Activated CD4-positive, alpha-beta T cell treated with anti-CD3 and anti-CD28 coated beads, Interleukin-2, Interleukin-4, amounts not matched to agents 100 ng/mL and 50 ng/mL, durations not matched to agents 16 hours and 8 hours (primary cell): ENCODE results near the gene KRT37.
"Not testable (repeated sequence)": the region's sequence is repeated elsewhere in the genome, so short reads cannot be mapped to it uniquely, and the experiment has no call there.

Experiments used
- DNase-seq: peaks from one replicate; pipeline ENCODE4 v3.0.0-alpha.2; 2020; ENCODE audit warnings: low spot score

Gene KRT37

DNA sequence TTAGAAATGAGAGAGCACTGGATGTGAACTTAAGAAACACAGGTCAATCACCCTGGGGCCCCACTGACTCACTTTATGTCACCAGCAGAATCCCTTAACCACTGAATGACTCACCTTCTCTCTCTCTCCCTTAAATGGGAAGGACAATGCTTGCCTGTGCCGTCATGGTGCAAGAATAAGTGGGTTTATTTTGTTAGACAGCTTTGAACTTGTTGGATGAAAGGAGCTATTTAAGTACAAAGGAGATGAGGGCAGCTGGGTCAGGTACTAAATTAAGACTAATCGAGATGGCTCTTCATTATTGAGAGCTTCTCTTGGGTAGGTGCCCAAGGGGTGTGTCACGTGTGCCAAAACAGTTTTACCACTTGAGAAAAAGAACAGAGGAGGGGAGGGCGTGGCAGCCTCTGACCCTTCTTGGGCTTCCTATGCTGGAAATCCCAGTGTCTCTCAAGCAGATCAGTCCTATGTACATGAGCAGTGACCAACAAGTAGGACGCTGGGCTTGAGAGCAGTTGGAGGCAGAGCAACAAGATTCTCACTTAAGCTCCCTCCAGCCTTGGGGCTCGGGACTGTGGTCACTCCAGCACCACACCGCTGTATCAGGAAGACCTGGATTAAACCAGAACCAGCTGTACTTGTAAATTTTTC, 20.2 kb downstream of the KRT37 start:
- DNase-seq: peak; percentile 69

DNA sequence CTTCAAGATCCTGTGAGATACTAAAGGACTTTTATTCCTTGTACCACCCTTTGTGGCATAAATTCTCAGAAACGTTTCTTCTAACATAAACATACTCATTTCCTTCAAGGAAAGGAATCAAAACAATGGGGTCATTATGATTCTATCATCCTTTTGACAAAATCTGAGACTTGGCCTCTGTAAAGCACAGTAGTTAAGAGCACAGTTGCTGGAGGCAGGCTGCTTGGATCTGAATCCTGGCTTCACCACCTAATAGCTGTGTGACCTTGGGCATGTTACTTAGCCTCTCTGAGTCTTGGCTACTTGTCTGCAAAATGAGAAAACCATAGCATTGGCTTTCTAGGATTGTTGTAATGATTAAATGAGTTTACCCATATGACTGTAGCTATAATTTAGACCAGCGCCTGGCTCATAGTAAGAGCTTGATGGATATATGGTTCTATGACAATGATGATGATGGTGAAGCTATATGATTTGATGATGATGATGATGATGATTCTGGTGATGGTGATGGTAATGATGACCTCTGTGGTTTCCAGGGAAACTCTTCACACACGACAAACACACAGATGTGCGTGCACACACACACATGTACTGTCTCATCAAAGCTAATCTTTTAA, 20.9 kb downstream of the KRT37 start:
- DNase-seq: no peak

DNA sequence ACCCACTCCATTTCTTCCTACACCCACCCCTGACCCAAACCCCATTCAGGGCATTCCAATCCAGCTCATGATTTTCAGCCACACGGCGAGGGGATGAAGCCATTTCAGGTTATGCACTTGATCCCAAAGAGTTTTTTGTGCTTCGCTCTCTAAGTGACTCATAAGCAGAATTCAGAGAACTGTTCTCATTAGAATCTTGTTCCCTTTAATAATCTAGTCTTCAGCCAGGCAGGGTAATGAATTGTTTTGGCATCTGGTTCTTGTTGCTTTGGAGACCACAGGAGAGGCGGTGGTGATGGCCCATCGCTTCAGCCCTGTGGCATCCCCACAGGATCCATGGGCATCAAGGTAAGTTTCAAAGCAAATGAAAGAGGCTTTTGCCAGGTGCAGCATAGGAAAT, 22.2 kb downstream of the KRT37 start:
- no peak for DNase-seq

DNA sequence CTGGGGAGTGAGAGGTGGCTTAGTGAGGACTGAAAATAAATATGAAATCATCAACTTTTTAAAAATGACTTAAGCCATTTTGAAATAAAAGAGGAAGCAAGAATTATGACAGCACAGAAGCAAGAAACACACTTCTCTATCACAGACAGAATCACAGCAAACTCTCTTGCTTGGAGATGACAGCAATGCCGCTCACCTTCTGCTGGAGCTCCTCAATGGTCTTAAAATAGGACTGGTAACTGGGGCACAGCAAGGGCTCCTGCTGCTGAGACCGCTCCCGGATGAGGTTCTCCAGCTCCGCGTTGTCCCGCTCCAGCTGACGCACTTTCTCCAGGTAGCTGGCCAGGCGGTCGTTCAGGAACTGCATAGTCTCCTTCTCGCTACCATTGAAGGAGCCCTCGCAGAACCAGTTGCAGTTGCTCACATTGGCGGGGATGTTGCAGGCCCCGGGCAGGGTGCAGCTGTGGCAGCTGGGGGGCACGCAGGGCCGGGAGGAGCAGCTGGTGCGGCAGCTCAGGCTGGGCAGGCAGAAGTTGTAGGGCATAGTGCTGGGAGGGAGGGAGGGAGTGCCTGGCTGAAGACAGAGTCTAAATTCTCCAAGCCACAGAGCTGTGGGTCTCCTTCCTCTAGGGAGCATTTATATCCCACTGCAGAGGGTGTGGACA, 27.3 kb downstream of the KRT37 start, which contains the start of gene KRT31:
Gene KRT31 (minus strand): TSS at position 613 of the 665 bp plus-strand sequence. CDS start 69 bp downstream, at position 544.
- DNase-seq: no peak

DNA sequence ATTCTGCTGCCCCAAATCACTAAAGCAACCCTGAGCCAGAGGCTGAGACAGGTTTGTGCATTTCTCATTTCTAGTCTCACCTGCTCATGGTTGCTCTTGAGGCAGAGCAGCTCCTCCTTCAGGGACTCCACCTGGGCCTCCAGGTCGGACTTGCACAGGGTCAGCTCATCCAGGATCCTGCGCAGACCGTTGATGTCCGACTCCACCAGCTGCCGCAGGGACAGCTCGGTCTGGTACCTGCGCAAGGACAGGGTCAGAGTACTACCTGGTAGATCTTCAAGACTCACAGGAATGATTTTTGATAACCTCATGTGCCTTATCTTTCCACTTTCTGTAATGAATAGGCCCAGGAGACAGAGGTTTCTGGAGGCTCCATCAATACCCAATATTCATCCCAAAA, 28.0 kb downstream of the KRT37 start:
- DNase-seq: no peak

DNA sequence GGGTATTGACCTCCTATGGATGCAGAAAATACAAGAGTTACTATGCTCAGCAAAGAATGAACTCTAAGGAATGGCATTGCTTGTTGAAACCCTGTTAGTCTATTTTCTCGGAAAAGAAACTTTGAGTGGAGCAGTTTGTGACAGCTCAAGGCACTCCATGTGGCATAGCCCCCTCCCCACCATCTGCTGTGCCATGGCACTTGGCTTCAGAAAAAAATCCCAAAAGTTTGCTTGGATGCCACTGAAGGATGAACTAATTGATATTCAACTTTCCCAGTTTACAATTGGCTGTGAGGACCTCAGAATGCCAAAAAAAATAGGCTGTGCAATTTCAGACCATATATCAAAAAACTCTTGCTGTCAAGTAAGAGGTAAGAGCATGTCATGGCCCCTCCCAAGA, 28.8 kb downstream of the KRT37 start:
- no peak for DNase-seq

DNA sequence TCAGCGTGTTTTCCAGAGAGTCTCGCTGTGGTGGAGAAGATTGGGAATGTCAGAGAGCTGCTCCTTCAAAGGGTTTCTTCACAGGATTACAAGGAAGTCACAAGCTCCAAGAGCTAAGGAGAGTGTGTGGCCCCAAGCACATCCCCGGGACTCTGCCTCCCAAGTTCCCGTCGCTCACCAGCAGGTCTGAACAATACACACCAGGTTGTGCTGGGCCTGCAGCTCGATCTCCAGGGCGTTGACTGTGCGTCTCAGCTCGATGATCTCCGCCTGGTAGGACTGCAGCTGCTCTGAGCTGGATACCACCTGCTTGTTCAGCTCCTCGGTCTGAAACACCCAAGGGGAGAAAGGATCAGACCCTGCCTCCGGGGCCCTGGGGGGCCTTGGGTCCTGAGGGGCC, 29.3 kb downstream of the KRT37 start:
- not testable (repeated sequence) for DNase-seq

DNA sequence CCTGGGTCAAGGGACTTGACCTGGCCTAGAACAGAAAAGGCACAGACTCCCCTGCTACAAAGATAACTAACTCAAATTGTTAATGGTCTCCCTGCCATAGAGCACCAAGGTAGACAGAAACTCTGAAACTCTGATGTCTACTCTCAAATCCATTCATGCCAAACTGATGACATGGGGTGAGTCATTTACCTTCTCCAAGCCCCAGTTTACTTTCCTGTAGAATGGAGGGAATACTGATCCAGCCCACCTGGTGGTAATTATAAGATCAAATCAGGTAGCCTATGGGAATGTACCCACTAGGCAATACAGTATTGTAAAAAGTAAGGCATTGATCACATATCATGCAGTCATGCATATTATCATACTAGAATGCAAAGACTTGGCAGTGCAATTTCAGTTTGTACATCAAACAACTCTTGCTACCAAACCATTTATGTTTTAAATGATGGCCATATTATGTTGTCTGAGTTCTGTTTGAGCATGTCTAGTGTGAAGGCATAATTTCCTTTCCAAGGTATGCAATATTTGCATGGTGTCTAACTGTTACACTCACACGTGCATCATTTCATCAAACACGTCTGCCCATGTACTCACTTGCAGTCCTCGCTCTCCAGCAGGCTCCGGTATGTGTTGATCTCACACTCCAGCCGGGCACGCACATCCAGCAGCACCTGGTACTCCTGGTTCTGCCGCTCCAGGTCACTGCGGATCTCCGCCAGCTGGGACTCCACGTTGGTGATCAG, 30.0 kb downstream of the KRT37 start:
- no peak for DNase-seq

DNA sequence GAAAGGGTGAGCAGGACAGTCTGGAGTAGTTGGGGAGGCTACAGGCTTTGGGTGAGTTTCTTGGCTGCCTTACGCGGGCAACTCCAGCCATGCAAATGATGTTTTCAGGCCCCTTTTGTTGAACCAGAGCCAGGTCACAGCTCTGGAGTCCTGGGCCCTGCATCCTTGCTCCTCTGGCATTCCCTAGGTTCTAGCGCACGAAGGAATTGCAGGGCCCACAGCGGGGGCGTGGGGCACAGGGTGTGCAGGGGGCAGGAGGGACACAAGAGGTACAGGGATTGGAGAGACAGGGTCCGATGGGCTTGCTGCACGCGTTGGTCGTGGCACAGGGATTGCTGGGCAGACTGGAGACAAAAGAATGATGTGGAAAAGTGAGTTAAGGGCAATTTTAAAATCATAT, 30.6 kb downstream of the KRT37 start:
- no peak for DNase-seq

DNA sequence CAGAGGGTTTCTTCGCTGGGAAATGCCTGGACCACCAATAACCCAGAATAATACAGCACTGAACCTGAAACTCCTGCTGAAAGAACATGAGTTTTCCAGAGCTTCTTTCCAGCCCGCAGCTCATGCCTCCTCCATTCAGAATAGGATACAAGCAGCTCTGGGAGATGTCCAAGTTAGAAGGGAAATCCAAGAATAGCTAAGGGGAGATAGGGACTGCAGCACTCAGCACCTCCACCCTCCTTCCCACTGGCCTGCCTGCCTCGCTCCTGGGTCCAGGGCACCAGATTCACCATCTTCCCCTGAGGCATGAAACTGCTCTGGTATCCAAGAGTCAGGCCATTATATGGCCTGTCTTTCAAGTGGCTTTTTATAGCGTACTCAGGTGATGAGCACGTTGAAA, 31.1 kb downstream of the KRT37 start:
- no peak for DNase-seq

DNA sequence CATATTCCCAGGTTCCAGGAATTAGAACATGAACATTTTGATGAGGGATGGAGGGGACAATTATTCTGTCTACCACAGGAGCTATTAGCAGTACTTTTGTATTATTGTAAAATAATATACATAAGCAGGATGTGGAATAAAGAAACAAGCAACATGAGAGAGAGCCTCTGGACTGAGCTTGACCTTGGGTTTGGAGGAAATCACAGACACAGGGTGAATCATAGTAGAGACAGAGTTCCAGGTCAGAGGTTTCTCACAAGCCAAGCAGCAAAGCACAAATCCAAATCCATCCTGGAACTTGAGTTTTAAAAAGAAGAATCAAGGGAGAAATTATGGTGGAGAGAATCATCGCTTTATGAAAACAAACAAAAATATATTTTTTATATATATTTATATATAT, 32.1 kb downstream of the KRT37 start:
- DNase-seq: no peak

DNA sequence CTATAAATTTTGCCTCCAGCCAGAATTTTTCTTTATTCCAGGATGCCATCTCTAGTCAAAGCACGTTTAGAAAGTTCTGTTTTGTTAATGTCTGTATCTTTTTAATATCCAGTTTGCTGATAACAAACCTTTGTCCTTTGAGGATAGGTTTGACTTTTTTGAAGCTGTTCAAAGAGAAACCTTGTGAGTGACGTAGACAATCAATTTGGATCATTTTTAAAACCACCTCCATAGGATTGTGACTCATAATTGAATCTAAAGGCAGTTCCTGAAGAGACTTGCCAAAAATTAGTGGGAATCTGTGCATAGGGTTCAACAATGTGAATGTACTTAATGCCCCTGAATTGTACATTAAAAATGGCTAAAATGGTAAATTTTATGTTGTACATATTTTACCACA, 32.9 kb downstream of the KRT37 start:
- no peak for DNase-seq

DNA sequence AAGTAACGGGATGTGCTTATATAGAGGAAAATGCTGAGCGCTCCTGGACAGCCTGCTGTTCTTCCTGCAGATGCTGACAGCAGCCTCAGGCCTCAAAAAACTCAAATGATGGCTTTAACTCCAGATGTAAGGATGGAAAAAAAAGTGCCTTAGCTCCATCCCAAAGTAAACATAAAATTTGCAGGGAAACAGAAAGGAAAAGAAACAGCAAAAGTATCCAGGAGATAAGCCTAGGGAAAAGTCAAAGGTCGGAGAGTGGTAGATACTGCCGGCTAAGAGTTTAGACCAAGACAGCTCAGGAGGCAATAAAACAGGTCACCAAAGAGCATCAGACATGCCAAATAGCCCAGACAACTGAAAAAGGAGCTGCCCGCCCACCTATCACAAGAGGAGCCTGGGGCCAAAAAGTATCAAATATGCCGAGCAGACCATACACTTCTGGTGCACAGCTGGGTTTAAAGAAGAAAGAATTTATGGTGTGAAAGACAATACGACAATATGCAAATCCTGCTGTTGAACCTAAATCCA, 33.9 kb downstream of the KRT37 start:
- no peak for DNase-seq

DNA sequence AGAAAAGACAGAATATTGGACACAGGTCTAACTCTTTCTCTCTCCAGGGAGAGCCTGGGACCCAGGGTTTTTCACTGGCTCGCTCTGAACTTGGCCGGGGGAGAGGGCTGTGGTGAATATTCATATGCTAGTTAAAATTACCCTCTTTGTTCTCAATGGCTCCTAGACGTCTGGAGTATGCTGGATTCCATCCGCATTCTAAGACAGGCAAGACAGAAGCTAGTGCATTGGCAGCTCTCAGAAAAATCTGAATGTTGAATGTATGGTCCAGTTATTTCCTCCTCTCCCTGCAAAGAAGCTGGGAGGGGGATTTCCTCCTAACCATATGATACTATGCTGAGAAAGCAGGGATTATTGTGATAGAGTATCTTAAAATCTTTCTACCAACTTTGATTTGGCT, 36.7 kb downstream of the KRT37 start:
- no peak for DNase-seq

DNA sequence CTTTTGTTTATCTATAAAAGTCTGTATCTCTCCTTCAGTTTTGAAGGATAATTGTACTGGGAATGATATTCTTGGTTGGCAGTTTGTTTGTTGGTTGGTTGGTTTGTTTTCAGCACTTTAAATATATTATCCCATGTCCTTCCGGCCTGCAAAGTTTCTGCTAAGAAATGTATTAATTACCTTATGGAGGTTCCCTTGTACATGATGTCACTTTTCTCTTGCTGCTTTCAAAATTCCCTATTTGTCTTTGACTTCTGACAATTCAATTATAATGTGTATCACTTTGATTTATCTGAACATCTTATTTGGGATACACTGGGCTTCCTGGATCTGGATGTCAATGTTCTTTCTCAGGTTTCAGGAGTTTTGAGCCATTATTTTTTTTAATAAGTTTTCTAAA, 38.2 kb downstream of the KRT37 start:
- no peak for DNase-seq

DNA sequence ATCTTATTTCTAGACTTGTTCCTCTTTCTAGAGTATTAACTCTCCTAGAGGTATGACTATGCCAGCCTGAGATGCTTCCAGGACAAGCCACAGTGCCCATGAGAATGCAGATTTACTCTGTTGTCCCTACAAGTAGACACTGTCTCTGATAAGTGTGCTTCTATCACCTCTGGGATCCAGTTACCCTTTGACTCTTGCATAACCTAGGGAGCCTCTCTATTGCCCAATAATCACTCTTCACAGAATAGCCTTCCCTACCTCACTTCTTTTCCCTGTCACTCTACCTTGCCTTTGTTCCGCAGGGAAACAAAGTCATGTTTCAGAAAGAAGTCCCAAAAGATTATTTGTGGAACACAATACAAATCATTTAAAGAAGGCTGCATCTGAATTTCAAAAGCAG, 40.7 kb downstream of the KRT37 start:
- no peak for DNase-seq

DNA sequence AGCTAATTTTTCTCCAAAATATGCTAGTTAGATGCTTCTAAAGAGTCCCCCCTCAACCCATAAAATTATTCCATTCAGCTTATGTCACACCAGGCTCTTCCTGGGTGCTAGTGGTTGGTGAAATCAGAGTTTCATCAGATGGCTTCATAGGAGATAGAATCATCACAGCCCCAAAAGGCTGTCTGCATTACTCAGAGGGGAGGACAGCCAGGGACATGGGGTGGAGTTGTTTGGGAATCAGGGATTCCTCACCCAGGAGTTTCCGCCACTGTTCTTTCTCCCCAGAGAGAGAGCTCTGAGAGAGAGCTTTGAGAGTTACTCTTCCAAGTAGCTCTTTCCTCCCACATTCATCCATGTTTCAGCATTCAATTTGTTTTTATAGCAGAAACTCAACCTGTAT, 42.0 kb downstream of the KRT37 start:
- no peak for DNase-seq

DNA sequence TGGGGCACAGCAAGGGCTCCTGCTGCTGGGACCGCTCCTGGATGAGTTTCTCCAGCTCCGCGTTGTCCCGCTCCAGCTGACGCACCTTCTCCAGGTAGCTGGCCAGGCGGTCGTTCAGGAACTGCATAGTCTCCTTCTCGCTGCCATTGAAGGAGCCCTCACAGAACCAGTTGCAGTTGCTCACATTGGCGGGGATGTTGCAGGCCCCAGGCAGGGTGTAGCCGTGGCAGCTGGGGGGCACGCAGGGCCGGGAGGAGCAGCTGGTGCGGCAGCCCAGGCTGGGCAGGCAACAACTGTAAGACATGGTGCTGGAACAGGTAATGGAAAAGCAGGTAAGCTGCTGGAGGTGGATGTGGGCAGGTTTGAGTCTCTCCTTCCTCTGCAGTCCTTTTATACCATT, 42.4 kb downstream of the KRT37 start, which contains the start of gene KRT34:
Gene KRT34 (minus strand): TSS at position 364 of the 400 bp plus-strand sequence. CDS start 60 bp downstream, at position 304.
- DNase-seq: not testable (repeated sequence)

DNA sequence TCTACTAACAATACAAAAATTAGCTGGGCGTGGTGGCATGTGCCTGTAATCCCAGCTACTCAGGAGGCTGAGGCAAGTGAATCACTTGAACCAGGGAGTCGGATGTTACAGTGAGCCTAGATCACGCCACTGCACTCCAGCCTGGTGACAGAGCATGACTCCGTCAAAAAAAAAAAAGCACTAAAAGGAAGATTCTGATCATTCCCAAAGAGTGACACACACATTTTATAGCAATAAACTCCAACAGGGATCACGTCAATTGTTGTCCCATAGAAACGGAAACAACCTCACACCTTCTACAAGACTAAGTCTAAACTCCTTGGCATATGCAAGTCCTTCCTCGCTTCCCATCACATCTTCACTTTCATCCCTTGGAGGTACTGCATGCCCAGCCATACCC, 44.3 kb downstream of the KRT37 start:
- not testable (repeated sequence) for DNase-seq

DNA sequence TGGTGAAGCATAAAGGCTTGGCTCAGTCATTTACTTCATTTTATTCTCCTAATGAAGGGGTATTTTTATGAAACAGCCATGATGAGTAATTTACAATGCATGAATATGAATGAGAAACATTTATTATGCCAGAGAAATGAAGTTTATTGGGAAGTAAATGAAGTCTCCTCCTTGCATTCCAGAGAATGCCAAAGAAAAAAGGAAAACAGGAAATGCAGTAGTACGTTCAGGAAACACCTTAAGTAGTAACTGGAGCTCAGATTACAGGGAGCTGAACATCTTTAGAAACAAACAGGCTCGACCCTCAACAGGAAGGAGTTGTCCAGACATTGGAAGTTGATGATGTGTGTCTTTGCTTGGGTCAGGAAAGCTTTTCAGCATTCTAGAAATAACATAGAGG, 46.8 kb downstream of the KRT37 start:
- DNase-seq: no peak
